Ishikawa (cell line): ENCODE measurements around the gene MLXIP.

ENCODE experiments used
- CEBPB ChIP-seq: IDR thresholded peaks from 2 replicates; pipeline ENCODE4 v1.6.1; 2012
- CREB1 ChIP-seq: IDR thresholded peaks from 2 replicates; pipeline ENCODE4 v1.6.1; 2012; ENCODE audit warnings: low read depth
- EP300 ChIP-seq: IDR thresholded peaks from 2 replicates; pipeline ENCODE4 v1.6.1; 2012; ENCODE audit warnings: borderline replicate concordance
- FOXM1 ChIP-seq: IDR thresholded peaks from 2 replicates; pipeline ENCODE4 v1.6.1; 2012; ENCODE audit warnings: low read depth, borderline replicate concordance
- NFIC ChIP-seq: IDR thresholded peaks from 2 replicates; pipeline ENCODE4 v1.6.1; 2012
- RAD21 ChIP-seq: IDR thresholded peaks from 2 replicates; pipeline ENCODE4 v1.6.1; 2012; ENCODE audit warnings: low read depth
- TAF1 ChIP-seq: IDR thresholded peaks from 2 replicates; pipeline ENCODE4 v1.6.1; 2012; ENCODE audit warnings: low read depth, mild to moderate bottlenecking
- TEAD4 ChIP-seq: IDR thresholded peaks from 2 replicates; pipeline ENCODE4 v1.6.1; 2012
- YY1 ChIP-seq: IDR thresholded peaks from 2 replicates; pipeline ENCODE4 v1.6.1; 2012; ENCODE audit warnings: low read depth
- ZBTB7A ChIP-seq: IDR thresholded peaks from 2 replicates; pipeline ENCODE4 v1.6.1; 2012; ENCODE audit warnings: low read depth
- TF ChIP-seq, protein P1 (sequence below): IDR thresholded peaks from 2 replicates; pipeline ENCODE4 v1.6.1; 2012; ENCODE audit warnings: low read depth, mild to moderate bottlenecking
- TF ChIP-seq, protein P2 (sequence below): IDR thresholded peaks from 2 replicates; pipeline ENCODE4 v1.6.1; 2012

DNA sequence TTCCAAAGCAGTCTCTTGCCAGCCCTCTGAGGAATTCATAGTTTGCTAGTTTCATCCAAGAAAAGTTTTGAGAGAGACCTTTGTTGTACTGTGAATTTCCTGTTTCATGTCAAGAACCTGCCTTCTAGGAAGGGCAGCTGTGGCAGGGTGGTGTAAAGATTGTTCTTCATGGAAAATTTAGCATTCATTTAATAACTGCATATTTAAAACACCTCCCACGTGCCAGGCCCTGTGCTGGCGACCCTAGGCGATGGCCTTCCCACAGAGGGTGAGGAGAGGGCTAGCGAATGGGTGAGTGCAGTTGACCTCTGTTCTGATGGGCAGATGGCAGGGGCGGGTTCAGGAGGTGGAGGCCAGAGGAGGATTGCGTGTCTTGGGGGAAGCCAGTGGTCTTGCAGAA lies 43.2 kb downstream of the MLXIP start:
- TF ChIP-seq FOXM1 (no peak), CEBPB (no peak), ZBTB7A (no peak), EP300 (no peak), YY1 (no peak), CREB1 (no peak), TAF1 (no peak), TEAD4 (no peak), RAD21 (no peak), NFIC (no peak)
- TF ChIP-seq, protein P1, sequence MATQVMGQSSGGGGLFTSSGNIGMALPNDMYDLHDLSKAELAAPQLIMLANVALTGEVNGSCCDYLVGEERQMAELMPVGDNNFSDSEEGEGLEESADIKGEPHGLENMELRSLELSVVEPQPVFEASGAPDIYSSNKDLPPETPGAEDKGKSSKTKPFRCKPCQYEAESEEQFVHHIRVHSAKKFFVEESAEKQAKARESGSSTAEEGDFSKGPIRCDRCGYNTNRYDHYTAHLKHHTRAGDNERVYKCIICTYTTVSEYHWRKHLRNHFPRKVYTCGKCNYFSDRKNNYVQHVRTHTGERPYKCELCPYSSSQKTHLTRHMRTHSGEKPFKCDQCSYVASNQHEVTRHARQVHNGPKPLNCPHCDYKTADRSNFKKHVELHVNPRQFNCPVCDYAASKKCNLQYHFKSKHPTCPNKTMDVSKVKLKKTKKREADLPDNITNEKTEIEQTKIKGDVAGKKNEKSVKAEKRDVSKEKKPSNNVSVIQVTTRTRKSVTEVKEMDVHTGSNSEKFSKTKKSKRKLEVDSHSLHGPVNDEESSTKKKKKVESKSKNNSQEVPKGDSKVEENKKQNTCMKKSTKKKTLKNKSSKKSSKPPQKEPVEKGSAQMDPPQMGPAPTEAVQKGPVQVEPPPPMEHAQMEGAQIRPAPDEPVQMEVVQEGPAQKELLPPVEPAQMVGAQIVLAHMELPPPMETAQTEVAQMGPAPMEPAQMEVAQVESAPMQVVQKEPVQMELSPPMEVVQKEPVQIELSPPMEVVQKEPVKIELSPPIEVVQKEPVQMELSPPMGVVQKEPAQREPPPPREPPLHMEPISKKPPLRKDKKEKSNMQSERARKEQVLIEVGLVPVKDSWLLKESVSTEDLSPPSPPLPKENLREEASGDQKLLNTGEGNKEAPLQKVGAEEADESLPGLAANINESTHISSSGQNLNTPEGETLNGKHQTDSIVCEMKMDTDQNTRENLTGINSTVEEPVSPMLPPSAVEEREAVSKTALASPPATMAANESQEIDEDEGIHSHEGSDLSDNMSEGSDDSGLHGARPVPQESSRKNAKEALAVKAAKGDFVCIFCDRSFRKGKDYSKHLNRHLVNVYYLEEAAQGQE: no peak
- TF ChIP-seq, protein P2, sequence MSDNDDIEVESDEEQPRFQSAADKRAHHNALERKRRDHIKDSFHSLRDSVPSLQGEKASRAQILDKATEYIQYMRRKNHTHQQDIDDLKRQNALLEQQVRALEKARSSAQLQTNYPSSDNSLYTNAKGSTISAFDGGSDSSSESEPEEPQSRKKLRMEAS: no peak
